Gastrocnemius medialis (tissue), 4 donors: Measurements from ENCODE around the gene PXN.

Source experiments
- POLR2A ChIP-seq, 2 donors: fragments of 450-650 bp; IDR thresholded peaks; one replicate each; pipeline ENCODE4 v1.6.1; 2017; ENCODE audit warnings: antibody characterized with exemption in 2 of 2, mild to moderate bottlenecking in 2 of 2, moderate library complexity in 2 of 2
- TF ChIP-seq, protein P1 (sequence below), 5 experiments: fragments of 450-650 bp in 3 of 5; fragments of 200-600 bp in 2 of 5; sonication (generic) in 2 of 5; IDR thresholded peaks in 4 of 5; conservative IDR thresholded peaks in 1 of 5; 1 replicate in 4 of 5; 2 replicates in 1 of 5; pipeline ENCODE4 v1.5.1; 2016 to 2019; ENCODE audit warnings: antibody characterized with exemption in 5 of 5, mild to moderate bottlenecking in 3 of 5, moderate library complexity in 3 of 5

DNA sequence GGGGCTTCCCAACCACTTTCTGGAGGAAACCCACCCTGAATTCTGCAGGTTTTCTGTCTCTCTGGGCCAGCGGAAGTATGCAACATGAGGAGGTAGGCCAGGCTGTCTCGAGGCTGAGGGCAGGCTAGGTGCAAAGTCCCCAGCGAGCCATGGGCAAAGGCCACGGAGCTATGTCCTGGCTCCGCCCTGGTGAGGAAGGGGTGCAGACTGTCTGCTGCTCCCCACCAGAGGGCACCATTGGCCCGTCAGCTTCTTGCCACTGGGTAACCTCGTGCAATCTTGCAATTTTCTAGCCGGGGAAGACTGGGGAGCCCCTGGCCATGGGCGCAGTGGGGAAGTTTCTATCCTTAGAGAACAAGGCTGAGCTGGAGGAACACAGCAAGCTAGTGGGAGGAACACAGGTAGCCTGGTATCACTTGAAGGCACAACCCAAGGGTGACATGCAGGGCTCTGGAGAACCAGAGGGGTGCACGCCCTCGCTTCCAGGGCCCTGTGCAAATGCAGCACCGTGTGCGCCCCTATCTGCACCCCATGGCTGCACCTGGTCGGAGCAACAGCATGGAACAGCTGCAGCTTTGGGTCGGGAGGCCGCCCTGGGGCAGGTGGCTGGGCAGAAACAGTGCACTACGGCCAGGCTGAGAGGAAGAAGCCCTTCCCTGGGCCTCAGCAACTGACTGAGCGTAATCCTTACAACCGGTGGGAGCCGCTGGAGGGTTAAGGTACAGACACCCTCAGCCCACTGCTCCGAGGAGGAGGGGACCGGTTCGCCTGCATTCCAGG, 37.0 kb downstream of the PXN start:
- TF ChIP-seq, protein P1, sequence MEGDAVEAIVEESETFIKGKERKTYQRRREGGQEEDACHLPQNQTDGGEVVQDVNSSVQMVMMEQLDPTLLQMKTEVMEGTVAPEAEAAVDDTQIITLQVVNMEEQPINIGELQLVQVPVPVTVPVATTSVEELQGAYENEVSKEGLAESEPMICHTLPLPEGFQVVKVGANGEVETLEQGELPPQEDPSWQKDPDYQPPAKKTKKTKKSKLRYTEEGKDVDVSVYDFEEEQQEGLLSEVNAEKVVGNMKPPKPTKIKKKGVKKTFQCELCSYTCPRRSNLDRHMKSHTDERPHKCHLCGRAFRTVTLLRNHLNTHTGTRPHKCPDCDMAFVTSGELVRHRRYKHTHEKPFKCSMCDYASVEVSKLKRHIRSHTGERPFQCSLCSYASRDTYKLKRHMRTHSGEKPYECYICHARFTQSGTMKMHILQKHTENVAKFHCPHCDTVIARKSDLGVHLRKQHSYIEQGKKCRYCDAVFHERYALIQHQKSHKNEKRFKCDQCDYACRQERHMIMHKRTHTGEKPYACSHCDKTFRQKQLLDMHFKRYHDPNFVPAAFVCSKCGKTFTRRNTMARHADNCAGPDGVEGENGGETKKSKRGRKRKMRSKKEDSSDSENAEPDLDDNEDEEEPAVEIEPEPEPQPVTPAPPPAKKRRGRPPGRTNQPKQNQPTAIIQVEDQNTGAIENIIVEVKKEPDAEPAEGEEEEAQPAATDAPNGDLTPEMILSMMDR (IDR thresholded peaks at IDR 0.05 in 4 of 5, conservative IDR thresholded peaks at IDR 0.05 in 1 of 5), result peak; percentile 97 to 99 (median 98)
- TF ChIP-seq POLR2A (IDR thresholded peaks at IDR 0.05), result no peak
